Measurements from ENCODE around the gene CCDC194. TPM values are rescaled to one million over a fixed set of nuclear protein-coding genes. Genes with fewer than 3 reads are reported as not detected.

CCDC194 gene
- total and polyA plus RNA-seq, 2 of the 8 experiments (the other 6 are each of a cell fraction or from before 2014, with no cell fraction given): 0.33 TPM; not detected in 1

DNA sequence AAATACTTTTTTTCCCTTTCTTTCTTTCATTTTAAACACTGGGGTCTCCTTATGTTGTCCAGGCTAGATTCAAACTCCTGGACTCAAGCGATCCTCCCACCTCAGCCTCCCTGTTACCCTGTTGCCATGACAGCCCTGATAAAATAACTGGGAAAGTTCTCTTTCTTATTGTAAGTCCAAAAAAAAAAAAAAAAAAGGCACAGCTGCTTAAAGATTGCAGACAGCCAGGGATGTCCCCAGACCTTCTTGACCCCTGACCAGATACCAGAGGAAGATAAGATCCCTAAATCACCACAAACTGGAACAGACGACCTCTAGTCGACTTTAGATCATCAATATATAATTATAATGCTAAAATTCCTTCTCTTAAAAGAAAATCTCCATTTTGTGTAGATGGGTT is 24.7 kb upstream of the CCDC194 start:
- Histone ChIP-seq H4K8ac (ENCODE audit: extremely low read depth, insufficient read depth, low read length) (no peak overlapping the region), H2BK20ac (ENCODE audit: low read length) (no peak overlapping the region), H3K4me1 (replicated peaks in 1 of 4; ENCODE audit: control insufficient read depth in 3 of 4, insufficient read depth in 4 of 4, low read length in 3 of 4) (peaks cover 3 to 12% (median 8%) of the 10 kb centered on the region in 4 experiments), H3K4me2 (ENCODE audit: insufficient read depth in 1 of 2, low read depth in 2 of 2, low read length in 2 of 2) (peak overlapping the region; percentile 59 to 69), H3K9ac (replicated peaks in 1 of 4; ENCODE audit: extremely low read depth in 1 of 4, low read depth in 3 of 4, low read length in 3 of 4) (no peak overlapping the region; a peak in 1 of 7 replicates), H3K56ac (replicated peaks; ENCODE audit: insufficient read length, low read depth, low read length) (no peak overlapping the region), H4K91ac (replicated peaks; ENCODE audit: insufficient read length, low read length) (no peak overlapping the region), H4K5ac (ENCODE audit: insufficient read length, low read depth, low read length) (no peak overlapping the region), H2BK15ac (ENCODE audit: low read length) (no peak overlapping the region), H3K23me2 (ENCODE audit: low read depth, low read length) (peaks cover 12% of the 10 kb centered on the region), H3K27me3 (replicated peaks in 1 of 4; ENCODE audit: control insufficient read depth in 3 of 4, extremely low read depth in 1 of 4, insufficient read depth in 3 of 4, low read length in 3 of 4) (peaks cover 0 to 6% (median 0%) of the 10 kb centered on the region in 4 experiments; a peak in 3 of 7 replicates), H3K18ac (ENCODE audit: extremely low read depth, low read length) (no peak overlapping the region), H2BK12ac (ENCODE audit: low read depth, low read length) (no peak overlapping the region), H3K14ac (ENCODE audit: insufficient read length) (no peak overlapping the region), H3K79me1 (ENCODE audit: low read depth, low read length) (no peaks in the 10 kb centered on the region), H3K23ac (ENCODE audit: insufficient read length) (no peak overlapping the region), H3K79me2 (ENCODE audit: control insufficient read depth in 1 of 2, insufficient read depth in 2 of 2, low read length in 2 of 2) (no peaks in the 10 kb centered on the region), H3K36me3 (ENCODE audit: control insufficient read depth in 2 of 4, insufficient read depth in 4 of 4, low read length in 3 of 4) (peaks cover 0 to 7% (median 0%) of the 10 kb centered on the region in 4 experiments; a peak in 1 of 8 replicates), H3K4ac (replicated peaks; ENCODE audit: insufficient read length, low read depth, low read length) (no peak overlapping the region), H2BK5ac (ENCODE audit: low read depth, low read length) (no peak overlapping the region), H4K20me1 (replicated peaks in 1 of 2; ENCODE audit: control insufficient read depth in 1 of 2, insufficient read depth in 2 of 2, low read length in 2 of 2) (peaks cover 0 to 4% of the 10 kb centered on the region in 2 experiments), H3K27ac (ENCODE audit: low read depth, low read length) (no peak overlapping the region), H2AK5ac (ENCODE audit: low read depth, low read length) (no peak overlapping the region), H3K4me3 (ENCODE audit: extremely low read depth in 1 of 4, insufficient read depth in 2 of 4, low read depth in 3 of 4, low read length in 4 of 4) (peak overlapping the region in 2 of 4 experiments; percentile 31 to 58; a peak in 4 of 8 replicates), H2AFZ (ENCODE audit: low read length) (no peak overlapping the region), H3K9me3 (ENCODE audit: insufficient read depth in 2 of 2, low read depth in 1 of 2, low read length in 1 of 2) (no peaks in the 10 kb centered on the region), H2BK120ac (replicated peaks; ENCODE audit: low read depth, low read length) (no peak overlapping the region)
- FAIRE-seq (no peak), DNase-seq (ENCODE audit: low read depth in 1 of 2, low spot score in 2 of 2) (no peak)
- ChIA-PET CTCF (ENCODE audit: partially characterized antibody) (interaction anchor here (0.6 to 1.3 kb wide), 5 partner anchors 10 to 1442 kb away, joined by 3 to 6 read pairs (median 3); no protein-coding TSS in a partner anchor), POLR2A (ENCODE audit: partially characterized antibody) (interaction anchor here (1.2 to 6.1 kb wide), 3 partner anchors 9 to 19 kb away, joined by 3 to 44 read pairs (median 9); partner anchors contain the start of gene BST2)
- WGBS, 2 experiments (ENCODE audit: extremely low coverage in 1 of 2, insufficient coverage in 1 of 2, insufficient read length in 1 of 2, insufficient replicate concordance in 2 of 2, low coverage in 1 of 2, low lambda C conversion rate in 2 of 2, missing lambda C conversion rate in 1 of 2): 90% methylated on average over 3 of the region's 3 CpGs; no CpG with 5 or more reads in 1 of the 2 experiments
- no peak for TF ChIP-seq CBX5 (IDR thresholded peaks at IDR 0.05; ENCODE audit: low read depth, low read length)
- TF ChIP-seq KDM4A (IDR thresholded peaks at IDR 0.05; ENCODE audit: low read depth, low read length, severe bottlenecking): no peak
- no peak for TF ChIP-seq CHD1 (IDR thresholded peaks at IDR 0.05; ENCODE audit: low read depth, low read length)
- TF ChIP-seq RXRA (IDR thresholded peaks at IDR 0.05; ENCODE audit: insufficient read depth, low read depth, low read length): no peak
- TF ChIP-seq SP1 (IDR thresholded peaks at IDR 0.05; ENCODE audit: low read depth, low read length): no peak
- no peak for TF ChIP-seq USF2 (IDR thresholded peaks at IDR 0.05; ENCODE audit: low read length)
- no peak for TF ChIP-seq EZH2 (IDR thresholded peaks at IDR 0.05; ENCODE audit: low read depth, low read length, severe bottlenecking)
